Astrocyte (in vitro differentiated cells and primary cell): ENCODE results near the gene PTPRD.

Source experiments
- EZH2 ChIP-seq: IDR thresholded peaks from 2 replicates; pipeline ENCODE4 v1.6.1; 2012; ENCODE audit warnings: mild to moderate bottlenecking, low read length, inconsistent platforms; ENCODE audit not compliant: insufficient read depth
- TF ChIP-seq, protein P1 (sequence below): IDR thresholded peaks from 2 replicates; pipeline ENCODE4 v1.5.1; 2011; ENCODE audit warnings: low read depth, mild to moderate bottlenecking, inconsistent platforms, low read length, moderate library complexity; ENCODE audit not compliant: insufficient read depth

GRCh38 chr9:8978334-8978733 is 1634.5 kb downstream of the PTPRD start:
- TF ChIP-seq, protein P1, sequence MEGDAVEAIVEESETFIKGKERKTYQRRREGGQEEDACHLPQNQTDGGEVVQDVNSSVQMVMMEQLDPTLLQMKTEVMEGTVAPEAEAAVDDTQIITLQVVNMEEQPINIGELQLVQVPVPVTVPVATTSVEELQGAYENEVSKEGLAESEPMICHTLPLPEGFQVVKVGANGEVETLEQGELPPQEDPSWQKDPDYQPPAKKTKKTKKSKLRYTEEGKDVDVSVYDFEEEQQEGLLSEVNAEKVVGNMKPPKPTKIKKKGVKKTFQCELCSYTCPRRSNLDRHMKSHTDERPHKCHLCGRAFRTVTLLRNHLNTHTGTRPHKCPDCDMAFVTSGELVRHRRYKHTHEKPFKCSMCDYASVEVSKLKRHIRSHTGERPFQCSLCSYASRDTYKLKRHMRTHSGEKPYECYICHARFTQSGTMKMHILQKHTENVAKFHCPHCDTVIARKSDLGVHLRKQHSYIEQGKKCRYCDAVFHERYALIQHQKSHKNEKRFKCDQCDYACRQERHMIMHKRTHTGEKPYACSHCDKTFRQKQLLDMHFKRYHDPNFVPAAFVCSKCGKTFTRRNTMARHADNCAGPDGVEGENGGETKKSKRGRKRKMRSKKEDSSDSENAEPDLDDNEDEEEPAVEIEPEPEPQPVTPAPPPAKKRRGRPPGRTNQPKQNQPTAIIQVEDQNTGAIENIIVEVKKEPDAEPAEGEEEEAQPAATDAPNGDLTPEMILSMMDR = no peak
- no peak for TF ChIP-seq EZH2
